SH-SY5Y (cell line): ENCODE data around the gene FBRSL1.

Experiments used
- GATA2 ChIP-seq: IDR thresholded peaks from 2 replicates; pipeline ENCODE4 v1.6.1; 2011; ENCODE audit warnings: mild to moderate bottlenecking, low read depth, low read length
- GATA3 ChIP-seq: IDR thresholded peaks from 2 replicates; pipeline ENCODE4 v1.6.1; 2011; ENCODE audit warnings: low read depth, mild to moderate bottlenecking, low read length, moderate library complexity

FBRSL1 gene

GRCh38 chr12:132558042-132558856 lies 68.3 kb downstream of the FBRSL1 start:
- TF ChIP-seq GATA2 (no peak), GATA3 (no peak)

GRCh38 chr12:132558861-132559623 lies 69.1 kb downstream of the FBRSL1 start:
- TF ChIP-seq GATA2 (no peak), GATA3 (no peak)

- TF ChIP-seq GATA2 (no peak), GATA3 (no peak)
Measured at GRCh38 chr12:132559652-132560363, 69.9 kb downstream of the FBRSL1 start.

GRCh38 chr12:132560364-132560613 lies 70.3 kb downstream of the FBRSL1 start:
- TF ChIP-seq GATA3 (no peak), GATA2 (no peak)

GRCh38 chr12:132560614-132561426 lies 70.9 kb downstream of the FBRSL1 start:
- TF ChIP-seq GATA2 (no peak), GATA3 (no peak)
